ENCODE measurements around the gene HSCB. TPM values are rescaled to one million over a fixed set of nuclear protein-coding genes. Genes with fewer than 3 reads are reported as not detected.

Gene HSCB
- total and polyA plus RNA-seq, 4 donors: 10.3 to 19.8 (median 13.3) TPM

DNA sequence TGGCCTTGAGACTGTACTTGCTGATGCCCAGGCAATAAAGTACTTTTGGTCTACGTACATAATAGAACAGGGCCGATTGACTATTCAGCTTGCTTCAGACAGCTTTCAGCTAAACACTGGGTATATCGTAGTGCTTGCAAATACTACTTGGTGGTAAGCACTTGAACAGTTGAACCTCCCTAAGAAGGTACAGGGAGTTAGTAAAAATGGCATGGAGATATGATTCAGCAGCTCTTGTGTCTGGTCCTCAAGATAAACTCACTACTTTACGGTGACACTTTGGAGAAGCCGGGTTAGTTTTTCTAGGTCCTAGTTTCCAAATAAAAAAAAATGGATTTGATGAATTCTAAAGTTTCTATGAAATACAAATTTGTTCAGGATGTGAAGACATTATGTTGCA, 38.0 kb downstream of the HSCB start:
- ATAC-seq (ENCODE audit: insufficient read depth, low FRiP score) (no peak), DNase-seq (no peak)
- no peak overlapping the region for H3K4me3 ChIP-seq
- no peaks in the 10 kb centered on the region for H3K9me3 ChIP-seq (ENCODE audit: control insufficient read depth in 4 of 4, insufficient read depth in 3 of 4, low read length in 3 of 4)
- peaks cover 3 to 5% (median 4%) of the 10 kb centered on the region in 5 donors for H3K4me1 ChIP-seq (ENCODE audit: control insufficient read depth in 5 of 5, insufficient read depth in 5 of 5, low read length in 5 of 5)
- WGBS, 2 donors: 71 to 79% methylated on average over 5 of the region's 5 CpGs
- no peak overlapping the region for H3K27ac ChIP-seq (ENCODE audit: low read depth in 1 of 2, low read length in 1 of 2)
- TF ChIP-seq, protein P1, sequence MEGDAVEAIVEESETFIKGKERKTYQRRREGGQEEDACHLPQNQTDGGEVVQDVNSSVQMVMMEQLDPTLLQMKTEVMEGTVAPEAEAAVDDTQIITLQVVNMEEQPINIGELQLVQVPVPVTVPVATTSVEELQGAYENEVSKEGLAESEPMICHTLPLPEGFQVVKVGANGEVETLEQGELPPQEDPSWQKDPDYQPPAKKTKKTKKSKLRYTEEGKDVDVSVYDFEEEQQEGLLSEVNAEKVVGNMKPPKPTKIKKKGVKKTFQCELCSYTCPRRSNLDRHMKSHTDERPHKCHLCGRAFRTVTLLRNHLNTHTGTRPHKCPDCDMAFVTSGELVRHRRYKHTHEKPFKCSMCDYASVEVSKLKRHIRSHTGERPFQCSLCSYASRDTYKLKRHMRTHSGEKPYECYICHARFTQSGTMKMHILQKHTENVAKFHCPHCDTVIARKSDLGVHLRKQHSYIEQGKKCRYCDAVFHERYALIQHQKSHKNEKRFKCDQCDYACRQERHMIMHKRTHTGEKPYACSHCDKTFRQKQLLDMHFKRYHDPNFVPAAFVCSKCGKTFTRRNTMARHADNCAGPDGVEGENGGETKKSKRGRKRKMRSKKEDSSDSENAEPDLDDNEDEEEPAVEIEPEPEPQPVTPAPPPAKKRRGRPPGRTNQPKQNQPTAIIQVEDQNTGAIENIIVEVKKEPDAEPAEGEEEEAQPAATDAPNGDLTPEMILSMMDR (IDR thresholded peaks at IDR 0.05; ENCODE audit: control extremely low read depth, extremely low read depth): no peak
- H3K27me3 ChIP-seq (ENCODE audit: control insufficient read depth in 3 of 3, insufficient read depth in 3 of 3, low read length in 2 of 3): no peaks in the 10 kb centered on the region
- H3K9ac ChIP-seq (ENCODE audit: insufficient read depth in 1 of 2, low read length in 2 of 2): no peak overlapping the region
- peaks cover 23 to 28% (median 26%) of the 10 kb centered on the region in 4 donors for H3K36me3 ChIP-seq (ENCODE audit: control insufficient read depth in 4 of 4, insufficient read depth in 4 of 4, low read length in 4 of 4)

DNA sequence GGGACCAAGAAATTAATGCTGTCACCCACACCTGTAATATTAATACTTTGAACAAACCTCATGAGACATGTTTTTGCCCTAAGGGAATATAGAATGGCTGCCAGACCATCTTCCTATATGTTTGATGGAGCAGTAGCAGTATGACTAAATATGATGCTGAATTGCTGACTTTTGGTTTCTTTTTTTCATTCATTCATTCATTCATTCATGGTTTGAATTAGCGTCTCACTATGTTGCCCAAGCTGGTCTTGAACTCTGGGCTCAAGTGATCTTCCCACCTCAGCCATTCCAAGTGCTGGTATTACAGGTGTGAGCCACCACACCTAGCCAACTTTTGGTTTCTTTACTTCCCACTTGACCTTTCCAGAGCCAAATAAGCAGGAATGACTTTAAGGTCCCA, 38.5 kb downstream of the HSCB start:
- H3K4me1 ChIP-seq (ENCODE audit: control insufficient read depth in 5 of 5, insufficient read depth in 5 of 5, low read length in 5 of 5): peaks cover 3 to 5% (median 4%) of the 10 kb centered on the region in 5 donors
- peaks cover 27 to 31% (median 29%) of the 10 kb centered on the region in 4 donors for H3K36me3 ChIP-seq (ENCODE audit: control insufficient read depth in 4 of 4, insufficient read depth in 4 of 4, low read length in 4 of 4)
- no peak for ATAC-seq (ENCODE audit: insufficient read depth, low FRiP score)
- H3K9me3 ChIP-seq (ENCODE audit: control insufficient read depth in 4 of 4, insufficient read depth in 3 of 4, low read length in 3 of 4): no peaks in the 10 kb centered on the region
- H3K4me3 ChIP-seq: no peak overlapping the region
- DNase-seq: no peak
- 97 to 100% methylated on average over 1 of the region's 1 CpG for WGBS, 2 donors
- no peaks in the 10 kb centered on the region for H3K27me3 ChIP-seq (ENCODE audit: control insufficient read depth in 3 of 3, insufficient read depth in 3 of 3, low read length in 2 of 3)
- H3K9ac ChIP-seq (ENCODE audit: insufficient read depth in 1 of 2, low read length in 2 of 2): no peak overlapping the region
- H3K27ac ChIP-seq (ENCODE audit: low read depth in 1 of 2, low read length in 1 of 2): no peak overlapping the region
- TF ChIP-seq, protein P1 (IDR thresholded peaks at IDR 0.05; ENCODE audit: control extremely low read depth, extremely low read depth): no peak

DNA sequence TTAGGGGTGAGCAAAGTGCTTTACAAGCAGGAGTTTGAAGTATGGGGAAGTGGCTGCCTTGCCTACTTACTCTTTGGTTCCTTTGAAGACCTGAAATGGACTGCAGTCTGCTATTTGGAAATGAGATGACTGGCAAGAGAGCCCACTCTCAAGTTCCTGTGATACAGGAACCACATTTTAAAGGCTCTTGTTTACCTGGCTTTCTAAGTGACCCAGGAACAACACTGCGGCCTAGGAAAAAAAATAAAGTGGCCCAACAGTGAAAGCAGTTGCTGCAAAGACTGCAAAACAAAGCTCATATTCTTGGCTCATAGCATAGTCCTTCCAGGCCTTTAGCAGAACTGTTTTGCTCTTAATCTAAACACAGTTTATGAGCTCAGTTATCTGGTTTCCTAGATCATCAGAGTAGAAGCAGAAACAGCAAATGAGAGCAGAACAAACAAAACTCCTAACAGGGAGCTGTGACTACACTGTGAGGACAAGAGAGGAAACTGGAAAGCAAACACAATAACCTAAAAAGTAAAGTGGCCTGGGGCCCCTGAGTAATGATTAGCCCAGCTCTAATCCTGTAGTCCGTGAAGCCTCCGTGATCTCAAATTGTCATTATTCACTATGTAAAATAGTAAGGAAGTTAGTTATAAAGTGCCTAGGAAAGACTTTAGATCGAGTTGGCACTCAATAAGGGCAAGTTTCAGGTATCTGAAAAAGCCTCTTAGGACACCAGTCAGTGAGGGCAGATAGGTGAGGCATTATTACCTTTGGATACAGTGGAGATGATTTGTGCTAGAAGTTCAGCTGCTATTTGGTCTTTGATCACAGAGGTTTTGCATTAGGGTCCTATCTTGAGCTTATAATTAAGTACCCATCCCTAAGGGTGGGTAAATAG, 42.2 kb downstream of the HSCB start:
- H3K4me3 ChIP-seq: no peak overlapping the region
- ATAC-seq (ENCODE audit: insufficient read depth, low FRiP score): peak; percentile 58
- H3K36me3 ChIP-seq (ENCODE audit: control insufficient read depth in 4 of 4, insufficient read depth in 4 of 4, low read length in 4 of 4): peaks cover 23 to 43% (median 41%) of the 10 kb centered on the region in 4 donors
- H3K9ac ChIP-seq (ENCODE audit: insufficient read depth in 1 of 2, low read length in 2 of 2): no peak overlapping the region
- no peaks in the 10 kb centered on the region for H3K9me3 ChIP-seq (ENCODE audit: control insufficient read depth in 4 of 4, insufficient read depth in 3 of 4, low read length in 3 of 4)
- H3K27ac ChIP-seq (ENCODE audit: low read depth in 1 of 2, low read length in 1 of 2): peak overlapping the region in 1 of 2 donors; percentile 65
- H3K27me3 ChIP-seq (ENCODE audit: control insufficient read depth in 3 of 3, insufficient read depth in 3 of 3, low read length in 2 of 3): no peaks in the 10 kb centered on the region
- DNase-seq: peak; percentile 30 to 69 (median 46)
- TF ChIP-seq, protein P1 (IDR thresholded peaks at IDR 0.05; ENCODE audit: control extremely low read depth, extremely low read depth): no peak
- H3K4me1 ChIP-seq (ENCODE audit: control insufficient read depth in 5 of 5, insufficient read depth in 5 of 5, low read length in 5 of 5): peaks cover 0 to 5% (median 3%) of the 10 kb centered on the region in 5 donors
- 47 to 55% methylated on average over 4 of the region's 4 CpGs for WGBS, 2 donors
